Large intestine (tissue), 1 donor: ENCODE results near the gene HLA-DQA1. TPM values are rescaled to one million over a fixed set of nuclear protein-coding genes. Genes with fewer than 3 reads are reported as not detected.

Experiments
- polyA plus RNA-seq: library from polyadenylated mRNA; unstranded; fragments of 120-200 nt; gene quantifications from one replicate; pipeline ENCODE4 v1.2.1, GENCODE V29; 2013

Gene HLA-DQA1
- polyA plus RNA-seq, 1 donor = 53.4 TPM

Other genes with a start within 250 kb of the HLA-DQA1 start
- 0.18 TPM for gene BTNL2, start 230.2 kb upstream of the HLA-DQA1 start, polyA plus RNA-seq
- gene HLA-DRA, start 197.5 kb upstream of the HLA-DQA1 start, polyA plus RNA-seq = 380 TPM
- gene HLA-DRB5, start 107.1 kb upstream of the HLA-DQA1 start, polyA plus RNA-seq = 20.4 TPM
- 159 TPM for gene HLA-DRB1, start 47.6 kb upstream of the HLA-DQA1 start, polyA plus RNA-seq
- 23.7 TPM for gene HLA-DQB1, start 29.3 kb downstream of the HLA-DQA1 start, polyA plus RNA-seq
- gene HLA-DQA2, start 104.0 kb downstream of the HLA-DQA1 start, polyA plus RNA-seq = 1.8 TPM
- gene HLA-DQB2, start 126.1 kb downstream of the HLA-DQA1 start, polyA plus RNA-seq = 1.9 TPM
- gene HLA-DOB, start 179.6 kb downstream of the HLA-DQA1 start, polyA plus RNA-seq = 0.94 TPM
- 13.3 TPM for gene TAP2, start 201.3 kb downstream of the HLA-DQA1 start, polyA plus RNA-seq
- gene PSMB8, start 206.6 kb downstream of the HLA-DQA1 start, polyA plus RNA-seq = 47.3 TPM
- gene TAP1, start 216.3 kb downstream of the HLA-DQA1 start, polyA plus RNA-seq = 18.7 TPM
- 21.7 TPM for gene PSMB9, start 216.8 kb downstream of the HLA-DQA1 start, polyA plus RNA-seq